ENCODE results near the gene MICAL2. TPM values are rescaled to one million over a fixed set of nuclear protein-coding genes. Genes with fewer than 3 reads are reported as not detected.
"Not testable (repeated sequence)": the region's sequence is repeated elsewhere in the genome, so short reads cannot be mapped to it uniquely, and the experiment has no call there.

The MICAL2 gene
- total RNA-seq, 1 donor from 2014 or later = 10.0 TPM

- no peak for TF ChIP-seq CTCF (IDR thresholded peaks at IDR 0.05; ENCODE audit: unreplicated experiment)
- DNase-seq (ENCODE audit: low spot score, unreplicated experiment) = no peak
- no peaks in the 10 kb centered on the region for H3K36me3 Mint-ChIP-seq (ENCODE audit: insufficient read depth)
- no peak overlapping the region for H3K27ac Mint-ChIP-seq
- H3K4me3 Mint-ChIP-seq (ENCODE audit: low read depth) = no peak overlapping the region
- no peaks in the 10 kb centered on the region for H3K9me3 Mint-ChIP-seq (ENCODE audit: low read depth)
- H3K27me3 Mint-ChIP-seq = no peaks in the 10 kb centered on the region
- H3K4me1 Mint-ChIP-seq (ENCODE audit: low read depth) = peaks cover 28% of the 10 kb centered on the region
Observed at GRCh38 chr11:12142176-12142575, 31.8 kb downstream of the MICAL2 start.

GRCh38 chr11:12142909-12143308, 32.5 kb downstream of the MICAL2 start:
- no peaks in the 10 kb centered on the region for H3K27me3 Mint-ChIP-seq
- H3K4me1 Mint-ChIP-seq (ENCODE audit: low read depth) = peaks cover 23% of the 10 kb centered on the region
- H3K36me3 Mint-ChIP-seq (ENCODE audit: insufficient read depth) = no peaks in the 10 kb centered on the region
- H3K4me3 Mint-ChIP-seq (ENCODE audit: low read depth) = no peak overlapping the region
- DNase-seq (ENCODE audit: low spot score, unreplicated experiment) = no peak
- no peak for TF ChIP-seq CTCF (IDR thresholded peaks at IDR 0.05; ENCODE audit: unreplicated experiment)
- H3K9me3 Mint-ChIP-seq (ENCODE audit: low read depth) = no peaks in the 10 kb centered on the region
- peak overlapping the region; percentile 1 for H3K27ac Mint-ChIP-seq

GRCh38 chr11:12143461-12144258, 33.3 kb downstream of the MICAL2 start:
- no peaks in the 10 kb centered on the region for H3K27me3 Mint-ChIP-seq
- DNase-seq (ENCODE audit: low spot score, unreplicated experiment) = no peak
- TF ChIP-seq CTCF (IDR thresholded peaks at IDR 0.05; ENCODE audit: unreplicated experiment) = no peak
- peak overlapping the region; percentile 1 for H3K27ac Mint-ChIP-seq
- peaks cover 20% of the 10 kb centered on the region for H3K4me1 Mint-ChIP-seq (ENCODE audit: low read depth)
- no peak overlapping the region for H3K4me3 Mint-ChIP-seq (ENCODE audit: low read depth)
- no peaks in the 10 kb centered on the region for H3K36me3 Mint-ChIP-seq (ENCODE audit: insufficient read depth)
- H3K9me3 Mint-ChIP-seq (ENCODE audit: low read depth) = no peaks in the 10 kb centered on the region

GRCh38 chr11:12144330-12145174, 34.2 kb downstream of the MICAL2 start:
- Mint-ChIP-seq H3K27ac (no peak overlapping the region), H3K27me3 (no peaks in the 10 kb centered on the region), H3K4me3 (ENCODE audit: low read depth) (no peak overlapping the region), H3K36me3 (ENCODE audit: insufficient read depth) (no peaks in the 10 kb centered on the region), H3K4me1 (ENCODE audit: low read depth) (peaks cover 24% of the 10 kb centered on the region), H3K9me3 (ENCODE audit: low read depth) (no peaks in the 10 kb centered on the region)
- no peak for DNase-seq (ENCODE audit: low spot score, unreplicated experiment)
- no peak for TF ChIP-seq CTCF (IDR thresholded peaks at IDR 0.05; ENCODE audit: unreplicated experiment)

- H3K36me3 Mint-ChIP-seq (ENCODE audit: insufficient read depth); H3K4me3 Mint-ChIP-seq (ENCODE audit: low read depth); H3K27ac Mint-ChIP-seq; H3K27me3 Mint-ChIP-seq; DNase-seq (ENCODE audit: low spot score, unreplicated experiment); H3K9me3 Mint-ChIP-seq (ENCODE audit: low read depth): not testable (repeated sequence)
- H3K4me1 Mint-ChIP-seq (ENCODE audit: low read depth) = peaks cover 27% of the 10 kb centered on the region
Observed at GRCh38 chr11:12146678-12147077, 36.3 kb downstream of the MICAL2 start.
